Aorta (tissue), 5 donors: ENCODE results near the gene FUT3. TPM values are rescaled to one million over a fixed set of nuclear protein-coding genes. Genes with fewer than 3 reads are reported as not detected.

Source experiments
- ATAC-seq: fragments of 200-7000 bp; cut with Tn5 transposase; one replicate; pipeline ENCODE4 v1.9.1; 2022; ENCODE audit warnings: moderate library complexity; ENCODE audit not compliant: low FRiP score
- DNase-seq, 2 donors: peaks; one replicate each; pipeline ENCODE4 v3.0.0-alpha.2; 2020
- H3K27ac ChIP-seq, 2 donors: one replicate each; pipeline ENCODE4 v1.5.1; 2013; ENCODE audit warnings: low read length in 2 of 2, mild to moderate bottlenecking in 2 of 2, moderate library complexity in 2 of 2, control low read depth in 1 of 2, inconsistent platforms in 1 of 2, low read depth in 1 of 2
- H3K27me3 ChIP-seq, 2 donors: one replicate each; pipeline ENCODE4 v1.6.1; 2013; ENCODE audit warnings: control low read depth in 1 of 2, low read length in 1 of 2, mild to moderate bottlenecking in 1 of 2, moderate library complexity in 1 of 2; ENCODE audit not compliant: insufficient read depth in 2 of 2, control insufficient read depth in 1 of 2
- H3K36me3 ChIP-seq, 2 donors: one replicate each; pipeline ENCODE4 v1.6.1; 2013; ENCODE audit warnings: control low read depth in 1 of 2, low read length in 1 of 2, mild to moderate bottlenecking in 1 of 2; ENCODE audit not compliant: insufficient read depth in 2 of 2, control insufficient read depth in 1 of 2
- H3K4me1 ChIP-seq, 2 donors: one replicate each; pipeline ENCODE4 v1.6.1; 2013; ENCODE audit warnings: low read length in 2 of 2, control low read depth in 1 of 2, mild to moderate bottlenecking in 1 of 2, moderate library complexity in 1 of 2; ENCODE audit not compliant: insufficient read depth in 2 of 2, control insufficient read depth in 1 of 2
- H3K4me3 ChIP-seq, 2 donors: one replicate each; pipeline ENCODE4 v1.5.1; 2013; ENCODE audit warnings: low read length in 2 of 2, control low read depth in 1 of 2, mild to moderate bottlenecking in 1 of 2
- H3K9me3 ChIP-seq: one replicate; pipeline ENCODE4 v1.6.1; 2013; ENCODE audit warnings: mild to moderate bottlenecking, low read length; ENCODE audit not compliant: control insufficient read depth
- WGBS, 2 donors: extraction: QIAGEN DNeasy Blood & Tissue Kit; methylation state at CpG; one replicate each; pipeline ENCODE4 v1.1.7; 2013; 5-methylcytosine and 5-hydroxymethylcytosine counted together
- intact Hi-C, 2 donors: fragments of 100-400 bp; cut with DNase I; formaldehyde crosslinking; loops; one replicate each; pipeline versions ENCODE4 v1.14.2 to v1.15.0; 2022
- polyA plus RNA-seq, 2 donors: library from polyadenylated mRNA; stranded (reverse); fragments of 200-250 nt; gene quantifications; one replicate each; pipeline ENCODE4 v1.2.3, GENCODE V29; 2013
- total RNA-seq, 2 donors: library from RNA; stranded (reverse); fragmentation: NEBNext Ultra II Directional; extraction: Animal tissue kit (Norgen Biotek cat#: 25700); gene quantifications; one replicate each; pipeline ENCODE4 v1.2.1, GENCODE V29; 2021
- donor health status: healthy with polysubstance abuse.
- donor health status: Bipolar disorder and iron deficiency.
- donor health status: DM: no; HTN: no; CAD: no.
- donor health status: DM: no; HTN: no; CAD: no.
- donor health status: DM: yes; HTN: yes; CAD: no.

FUT3 gene
- total and polyA plus RNA-seq, 4 donors, result 0.38 to 3.3 TPM; not detected in 2

DNA sequence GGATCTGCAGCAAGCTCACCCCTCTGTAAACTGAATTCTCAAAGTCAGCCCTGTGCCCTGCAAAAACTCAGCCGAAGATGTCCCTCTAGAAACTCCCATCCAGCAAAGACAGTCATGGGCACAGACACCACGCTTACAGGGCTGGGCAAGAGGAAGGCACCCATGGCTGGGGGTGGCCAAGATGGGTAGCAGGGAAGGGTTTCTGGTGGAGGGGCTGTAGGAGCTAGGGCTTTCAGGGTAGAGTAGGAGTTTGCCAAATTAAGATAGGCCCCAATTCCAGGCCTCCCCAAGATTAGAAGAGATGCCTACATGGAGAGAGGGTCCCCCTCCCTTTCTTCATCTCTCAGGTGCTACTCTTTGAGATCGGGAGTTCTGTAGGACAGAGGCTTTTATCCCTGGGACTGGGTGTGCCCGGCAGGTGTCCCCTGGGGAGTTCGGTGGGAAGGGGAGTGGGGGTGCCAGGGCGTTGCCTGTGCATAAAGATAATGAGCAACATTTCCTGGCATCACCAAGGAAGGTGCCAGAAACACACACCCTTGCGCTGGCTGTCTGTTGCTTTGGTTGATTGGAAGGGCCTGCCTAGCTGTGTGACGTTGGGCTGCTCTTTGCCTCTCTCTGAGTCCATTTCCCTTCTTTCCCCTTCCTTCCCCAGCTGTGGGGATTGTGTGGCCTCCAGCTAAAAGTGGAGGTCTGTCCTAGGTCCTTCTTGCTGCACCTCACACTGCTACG lies 37.0 kb downstream of the FUT3 start:
- Histone ChIP-seq H3K36me3 (no peaks in the 10 kb centered on the region), H3K27me3 (no peaks in the 10 kb centered on the region), H3K27ac (no peak overlapping the region), H3K9me3 (no peaks in the 10 kb centered on the region), H3K4me1 (no peaks in the 10 kb centered on the region), H3K4me3 (no peak overlapping the region)
- DNase-seq (no peak), ATAC-seq (no peak)
- intact Hi-C loops, result no loop called here
- WGBS, 2 donors, result 74 to 77% methylated on average over 9 of the region's 9 CpGs

DNA sequence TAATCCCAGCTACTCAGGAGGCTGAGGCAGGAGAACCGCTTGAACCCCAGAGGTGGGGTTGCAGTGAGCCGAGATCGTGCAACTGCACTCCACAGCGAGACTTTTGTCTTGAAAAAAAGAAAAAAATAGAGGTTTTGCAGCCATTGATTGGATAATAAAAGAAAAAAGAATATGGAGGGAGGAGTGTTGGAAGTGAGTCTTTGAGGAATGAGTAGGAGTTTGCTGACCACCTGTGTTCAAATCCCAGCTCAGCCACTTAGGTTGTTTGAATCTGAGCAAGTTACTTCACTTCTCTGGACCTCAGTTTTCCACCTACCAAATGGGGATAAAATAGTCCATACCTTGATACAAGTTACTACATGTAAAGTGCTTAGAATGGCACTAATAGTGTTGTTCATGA lies 40.1 kb downstream of the FUT3 start:
- ATAC-seq, result no peak
- intact Hi-C loops, result no loop called here
- H3K27ac ChIP-seq, result no peak overlapping the region
- no peaks in the 10 kb centered on the region for H3K9me3 ChIP-seq
- no peak for DNase-seq
- no peaks in the 10 kb centered on the region for H3K27me3 ChIP-seq
- H3K4me3 ChIP-seq, result no peak overlapping the region
- H3K36me3 ChIP-seq, result no peaks in the 10 kb centered on the region
- 91 to 95% methylated on average over 4 of the region's 4 CpGs for WGBS, 2 donors
- H3K4me1 ChIP-seq, result no peaks in the 10 kb centered on the region

- no peaks in the 10 kb centered on the region for H3K9me3 ChIP-seq
- intact Hi-C loops, result loop anchor here (10.0 kb wide), 2 partner anchors 85 to 215 kb away; no protein-coding TSS in a partner anchor
- no peak overlapping the region for H3K4me3 ChIP-seq
- H3K4me1 ChIP-seq, result no peaks in the 10 kb centered on the region
- H3K27ac ChIP-seq, result no peak overlapping the region
- ATAC-seq (no peak), DNase-seq (no peak)
- H3K27me3 ChIP-seq, result no peaks in the 10 kb centered on the region
- H3K36me3 ChIP-seq, result no peaks in the 10 kb centered on the region
- 71 to 76% methylated on average over 10 of the region's 10 CpGs for WGBS, 2 donors
Measured at GRCh38 chr19:5809469-5809868, 41.8 kb downstream of the FUT3 start.

- DNase-seq, result no peak
Measured at GRCh38 chr19:5809053-5809452, 42.2 kb downstream of the FUT3 start.

GRCh38 chr19:5808120-5808816 lies 43.0 kb downstream of the FUT3 start:
- intact Hi-C loops, result loop anchor here (10.0 kb wide), 2 partner anchors 87 to 217 kb away; no protein-coding TSS in a partner anchor
- WGBS, 2 donors, result 83 to 85% methylated on average over 20 to 21 of the region's 21 CpGs

More at GRCh38 chr19:5809053-5809452, 42.2 kb downstream of the FUT3 start:
- WGBS, 2 donors, result 89 to 90% methylated on average over 9 of the region's 9 CpGs
- no peak overlapping the region for H3K4me3 ChIP-seq
- intact Hi-C loops, result loop anchor here (10.0 kb wide), 2 partner anchors 86 to 216 kb away; no protein-coding TSS in a partner anchor
- no peaks in the 10 kb centered on the region for H3K36me3 ChIP-seq
- H3K9me3 ChIP-seq, result no peaks in the 10 kb centered on the region
- no peaks in the 10 kb centered on the region for H3K4me1 ChIP-seq
- H3K27ac ChIP-seq, result no peak overlapping the region
- no peaks in the 10 kb centered on the region for H3K27me3 ChIP-seq
- ATAC-seq, result no peak

GRCh38 chr19:5806905-5807304 lies 44.3 kb downstream of the FUT3 start:
- intact Hi-C loops, result loop anchor here (10.0 kb wide), 2 partner anchors 88 to 218 kb away; no protein-coding TSS in a partner anchor
- no peaks in the 10 kb centered on the region for H3K36me3 ChIP-seq
- H3K27ac ChIP-seq, result no peak overlapping the region
- no peak overlapping the region for H3K4me3 ChIP-seq
- no peaks in the 10 kb centered on the region for H3K9me3 ChIP-seq
- no peak for ATAC-seq
- WGBS, 2 donors, result 93 to 96% methylated on average over 5 of the region's 5 CpGs
- H3K4me1 ChIP-seq, result no peaks in the 10 kb centered on the region
- H3K27me3 ChIP-seq, result no peaks in the 10 kb centered on the region
- no peak for DNase-seq

More at GRCh38 chr19:5808120-5808816, 43.0 kb downstream of the FUT3 start:
- DNase-seq (peak in 1 of 2 donors; percentile 41), ATAC-seq (no peak)
- H3K27me3 ChIP-seq, result no peaks in the 10 kb centered on the region
- H3K36me3 ChIP-seq, result no peaks in the 10 kb centered on the region
- no peak overlapping the region for H3K4me3 ChIP-seq
- H3K27ac ChIP-seq, result no peak overlapping the region
- H3K4me1 ChIP-seq, result no peaks in the 10 kb centered on the region
- no peaks in the 10 kb centered on the region for H3K9me3 ChIP-seq

DNA sequence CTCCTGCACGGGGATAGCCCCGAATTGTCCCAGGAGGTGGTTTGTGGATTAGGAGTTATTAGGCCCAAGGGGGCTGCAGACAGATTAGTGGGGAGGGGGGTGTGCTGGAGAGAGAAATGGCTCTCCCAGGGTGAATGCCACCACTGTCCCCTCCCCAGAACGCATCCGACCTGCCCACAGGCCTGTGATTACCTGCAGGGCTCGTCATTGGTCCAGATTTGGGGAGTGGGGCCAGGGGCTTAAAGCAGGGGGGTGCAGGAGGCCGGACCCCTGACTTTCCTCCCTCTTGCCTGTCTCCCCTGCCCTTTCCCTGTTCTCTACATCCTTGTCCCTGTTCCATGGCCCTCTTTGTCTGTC lies 45.1 kb downstream of the FUT3 start:
- Histone ChIP-seq H3K36me3 (no peaks in the 10 kb centered on the region), H3K27ac (no peak overlapping the region), H3K4me3 (no peak overlapping the region), H3K9me3 (no peaks in the 10 kb centered on the region), H3K27me3 (no peaks in the 10 kb centered on the region), H3K4me1 (no peaks in the 10 kb centered on the region)
- ATAC-seq (no peak), DNase-seq (no peak)
- WGBS, 2 donors, result 27 to 43% methylated on average over 6 of the region's 6 CpGs
- intact Hi-C loops, result loop anchor here (10.0 kb wide), 2 partner anchors 89 to 219 kb away; no protein-coding TSS in a partner anchor

DNA sequence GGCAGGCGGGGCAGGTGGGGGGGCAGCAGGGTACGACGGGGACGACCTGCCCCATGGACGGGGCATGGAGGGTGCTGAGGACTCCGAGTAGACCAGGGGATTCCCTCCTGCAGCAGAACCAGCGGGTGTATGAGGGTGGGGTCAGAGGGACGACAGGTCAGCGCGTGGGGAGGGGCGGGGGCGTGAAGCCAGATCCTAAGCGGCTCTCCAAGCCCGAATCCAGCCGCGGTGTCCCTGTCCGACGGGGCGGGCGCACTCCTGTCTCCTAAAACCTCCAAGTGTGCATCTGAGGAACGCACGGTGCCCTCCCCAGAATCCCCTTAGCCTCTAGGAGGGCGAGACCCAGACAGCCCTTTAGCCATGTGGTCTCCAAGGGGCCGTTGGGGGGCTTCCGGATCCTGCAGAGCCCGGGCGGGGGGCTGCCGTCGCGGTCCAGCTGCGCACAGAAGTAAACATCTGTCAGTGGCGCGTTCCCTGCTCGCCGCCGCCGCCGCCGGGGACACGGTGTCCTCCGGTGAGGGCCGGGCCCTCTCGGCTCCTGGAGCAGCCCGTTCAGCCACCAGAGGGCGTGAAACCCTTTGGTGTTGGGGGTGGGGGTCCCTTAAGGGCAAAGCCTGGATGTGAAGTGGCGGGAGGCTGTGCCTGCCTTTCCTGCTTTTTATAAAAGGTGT lies 45.7 kb downstream of the FUT3 start:
- Histone ChIP-seq H3K36me3 (no peaks in the 10 kb centered on the region), H3K27ac (no peak overlapping the region), H3K27me3 (no peaks in the 10 kb centered on the region), H3K4me3 (no peak overlapping the region), H3K9me3 (no peaks in the 10 kb centered on the region), H3K4me1 (no peaks in the 10 kb centered on the region)
- peak in 1 of 2 donors; percentile 41 for DNase-seq
- 2% methylated on average over 41 to 46 of the region's 46 CpGs for WGBS, 2 donors
- no peak for ATAC-seq
- intact Hi-C loops, result loop anchor here (10.0 kb wide), 2 partner anchors 89 to 219 kb away; no protein-coding TSS in a partner anchor
